Measurements from ENCODE around the gene AFMID. TPM values are rescaled to one million over a fixed set of nuclear protein-coding genes. Genes with fewer than 3 reads are reported as not detected.

AFMID gene
- total and polyA plus RNA-seq, 2 of the 13 experiments (the other 11 are each of a cell fraction or from before 2014, with no cell fraction given): 249 to 270 TPM

GRCh38 chr17:78250891-78251772 lies 64.0 kb downstream of the AFMID start (continued):
- TF ChIP-seq, protein P1, sequence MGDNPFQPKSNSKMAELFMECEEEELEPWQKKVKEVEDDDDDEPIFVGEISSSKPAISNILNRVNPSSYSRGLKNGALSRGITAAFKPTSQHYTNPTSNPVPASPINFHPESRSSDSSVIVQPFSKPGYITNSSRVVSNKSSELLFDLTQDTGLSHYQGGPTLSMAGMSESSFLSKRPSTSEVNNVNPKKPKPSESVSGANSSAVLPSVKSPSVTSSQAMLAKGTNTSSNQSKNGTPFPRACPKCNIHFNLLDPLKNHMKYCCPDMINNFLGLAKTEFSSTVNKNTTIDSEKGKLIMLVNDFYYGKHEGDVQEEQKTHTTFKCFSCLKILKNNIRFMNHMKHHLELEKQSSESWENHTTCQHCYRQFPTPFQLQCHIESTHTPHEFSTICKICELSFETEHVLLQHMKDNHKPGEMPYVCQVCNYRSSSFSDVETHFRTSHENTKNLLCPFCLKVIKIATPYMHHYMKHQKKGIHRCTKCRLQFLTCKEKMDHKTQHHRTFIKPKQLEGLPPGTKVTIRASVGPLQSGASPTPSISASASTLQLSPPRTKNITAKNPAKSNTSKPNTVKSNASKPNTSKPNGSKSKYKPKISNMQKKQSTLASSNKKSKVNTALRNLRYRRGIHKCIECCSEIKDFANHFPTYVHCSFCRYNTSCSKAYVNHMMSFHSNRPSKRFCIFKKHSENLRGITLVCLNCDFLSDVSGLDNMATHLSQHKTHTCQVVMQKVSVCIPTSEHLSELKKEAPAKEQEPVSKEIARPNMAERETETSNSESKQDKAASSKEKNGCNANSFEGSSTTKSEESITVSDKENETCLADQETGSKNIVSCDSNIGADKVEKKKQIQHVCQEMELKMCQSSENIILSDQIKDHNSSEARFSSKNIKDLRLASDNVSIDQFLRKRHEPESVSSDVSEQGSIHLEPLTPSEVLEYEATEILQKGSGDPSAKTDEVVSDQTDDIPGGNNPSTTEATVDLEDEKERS (CRISPR knock-in tag; IDR thresholded peaks at IDR 0.05): 0 out of 2 replicates have a peak, but pooled peaks have one; percentile 40
- TF ChIP-seq ZFP82 (CRISPR knock-in tag; IDR thresholded peaks at IDR 0.05; ENCODE audit: borderline replicate concordance): no peak
- TF ChIP-seq ZNF10 (CRISPR knock-in tag; IDR thresholded peaks at IDR 0.05; ENCODE audit: borderline replicate concordance, low read depth): no peak
- no peak for TF ChIP-seq HOXA9 (CRISPR knock-in tag; IDR thresholded peaks at IDR 0.05; ENCODE audit: borderline replicate concordance)
- TF ChIP-seq PPARG (CRISPR knock-in tag; conservative IDR thresholded peaks at IDR 0.05): peak; percentile 58
- no peak for TF ChIP-seq ZNF562 (CRISPR knock-in tag; IDR thresholded peaks at IDR 0.05; ENCODE audit: borderline replicate concordance)
- TF ChIP-seq HNRNPUL1 (IDR thresholded peaks at IDR 0.05; ENCODE audit: low read depth, low read length): no peak
- 0 out of 2 replicates have a peak, but pooled peaks have one; percentile 20 for TF ChIP-seq PAXIP1 (CRISPR knock-in tag; conservative IDR thresholded peaks at IDR 0.05)
- TF ChIP-seq ZNF569 (CRISPR knock-in tag; IDR thresholded peaks at IDR 0.05; ENCODE audit: borderline replicate concordance): no peak
- TF ChIP-seq AHR (CRISPR knock-in tag; IDR thresholded peaks at IDR 0.05): peak; percentile 93
- TF ChIP-seq, protein P2, sequence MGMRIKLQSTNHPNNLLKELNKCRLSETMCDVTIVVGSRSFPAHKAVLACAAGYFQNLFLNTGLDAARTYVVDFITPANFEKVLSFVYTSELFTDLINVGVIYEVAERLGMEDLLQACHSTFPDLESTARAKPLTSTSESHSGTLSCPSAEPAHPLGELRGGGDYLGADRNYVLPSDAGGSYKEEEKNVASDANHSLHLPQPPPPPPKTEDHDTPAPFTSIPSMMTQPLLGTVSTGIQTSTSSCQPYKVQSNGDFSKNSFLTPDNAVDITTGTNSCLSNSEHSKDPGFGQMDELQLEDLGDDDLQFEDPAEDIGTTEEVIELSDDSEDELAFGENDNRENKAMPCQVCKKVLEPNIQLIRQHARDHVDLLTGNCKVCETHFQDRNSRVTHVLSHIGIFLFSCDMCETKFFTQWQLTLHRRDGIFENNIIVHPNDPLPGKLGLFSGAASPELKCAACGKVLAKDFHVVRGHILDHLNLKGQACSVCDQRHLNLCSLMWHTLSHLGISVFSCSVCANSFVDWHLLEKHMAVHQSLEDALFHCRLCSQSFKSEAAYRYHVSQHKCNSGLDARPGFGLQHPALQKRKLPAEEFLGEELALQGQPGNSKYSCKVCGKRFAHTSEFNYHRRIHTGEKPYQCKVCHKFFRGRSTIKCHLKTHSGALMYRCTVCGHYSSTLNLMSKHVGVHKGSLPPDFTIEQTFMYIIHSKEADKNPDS (CRISPR knock-in tag; IDR thresholded peaks at IDR 0.05): no peak
- TF ChIP-seq ZNF3 (CRISPR knock-in tag; IDR thresholded peaks at IDR 0.05): peak; percentile 55; the same call in 1 of the 2 replicates
- no peak for TF ChIP-seq MZF1 (CRISPR knock-in tag; IDR thresholded peaks at IDR 0.05; ENCODE audit: borderline replicate concordance)
- TF ChIP-seq, protein P3, sequence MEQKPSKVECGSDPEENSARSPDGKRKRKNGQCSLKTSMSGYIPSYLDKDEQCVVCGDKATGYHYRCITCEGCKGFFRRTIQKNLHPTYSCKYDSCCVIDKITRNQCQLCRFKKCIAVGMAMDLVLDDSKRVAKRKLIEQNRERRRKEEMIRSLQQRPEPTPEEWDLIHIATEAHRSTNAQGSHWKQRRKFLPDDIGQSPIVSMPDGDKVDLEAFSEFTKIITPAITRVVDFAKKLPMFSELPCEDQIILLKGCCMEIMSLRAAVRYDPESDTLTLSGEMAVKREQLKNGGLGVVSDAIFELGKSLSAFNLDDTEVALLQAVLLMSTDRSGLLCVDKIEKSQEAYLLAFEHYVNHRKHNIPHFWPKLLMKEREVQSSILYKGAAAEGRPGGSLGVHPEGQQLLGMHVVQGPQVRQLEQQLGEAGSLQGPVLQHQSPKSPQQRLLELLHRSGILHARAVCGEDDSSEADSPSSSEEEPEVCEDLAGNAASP (CRISPR knock-in tag; IDR thresholded peaks at IDR 0.05; ENCODE audit: borderline replicate concordance): peak; percentile 71; the same call in 1 of the 2 replicates
- TF ChIP-seq, protein P4, sequence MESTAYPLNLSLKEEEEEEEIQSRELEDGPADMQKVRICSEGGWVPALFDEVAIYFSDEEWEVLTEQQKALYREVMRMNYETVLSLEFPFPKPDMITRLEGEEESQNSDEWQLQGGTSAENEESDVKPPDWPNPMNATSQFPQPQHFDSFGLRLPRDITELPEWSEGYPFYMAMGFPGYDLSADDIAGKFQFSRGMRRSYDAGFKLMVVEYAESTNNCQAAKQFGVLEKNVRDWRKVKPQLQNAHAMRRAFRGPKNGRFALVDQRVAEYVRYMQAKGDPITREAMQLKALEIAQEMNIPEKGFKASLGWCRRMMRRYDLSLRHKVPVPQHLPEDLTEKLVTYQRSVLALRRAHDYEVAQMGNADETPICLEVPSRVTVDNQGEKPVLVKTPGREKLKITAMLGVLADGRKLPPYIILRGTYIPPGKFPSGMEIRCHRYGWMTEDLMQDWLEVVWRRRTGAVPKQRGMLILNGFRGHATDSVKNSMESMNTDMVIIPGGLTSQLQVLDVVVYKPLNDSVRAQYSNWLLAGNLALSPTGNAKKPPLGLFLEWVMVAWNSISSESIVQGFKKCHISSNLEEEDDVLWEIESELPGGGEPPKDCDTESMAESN (CRISPR knock-in tag; conservative IDR thresholded peaks at IDR 0.05): peak; percentile 73; the same call in 1 of the 2 replicates

Measured in HepG2 (cell line).